ENCODE results near the gene KASH5.

DNA sequence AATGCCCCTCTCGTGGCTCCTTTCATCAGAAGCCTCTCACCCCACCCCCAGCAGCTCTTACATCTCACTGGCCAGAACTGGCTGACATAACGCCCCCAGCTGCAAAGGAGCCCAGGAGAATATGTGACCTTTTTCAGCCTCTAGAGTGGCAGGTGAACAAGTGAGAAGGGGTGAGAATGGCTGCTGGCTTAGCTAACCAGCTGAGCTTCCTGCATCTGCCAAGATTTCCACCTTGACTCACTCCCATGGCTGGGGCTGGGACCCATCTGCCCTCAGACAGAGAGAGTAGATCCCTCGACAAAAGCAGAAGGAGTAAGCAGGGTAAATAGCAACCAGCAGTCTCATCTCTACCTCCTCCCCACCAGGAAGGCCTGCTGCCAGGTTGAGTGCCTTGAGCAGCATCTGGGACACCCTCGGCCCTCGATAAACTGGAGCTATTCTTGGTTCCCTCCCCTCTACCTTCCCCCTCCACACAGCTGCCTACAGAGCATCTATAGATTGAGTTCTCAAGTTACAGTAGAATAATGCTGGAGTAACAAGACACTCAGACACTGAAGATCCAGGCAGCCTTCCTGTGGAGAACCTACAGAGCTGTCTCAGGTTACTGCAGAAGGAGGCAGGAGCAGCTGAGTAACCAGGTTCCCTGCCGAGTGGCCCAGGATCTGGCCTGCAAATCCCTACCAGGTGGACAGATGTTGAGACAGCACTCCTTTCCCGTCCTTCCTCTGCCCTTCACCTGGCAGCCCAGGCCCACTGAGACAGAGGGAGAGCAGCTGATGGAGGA is 15.5 kb downstream of the KASH5 start:
- no peak for TF ChIP-seq ZNF274 (IDR thresholded peaks at IDR 0.05; ENCODE audit: low read depth, low read length)
- no peak for TF ChIP-seq YY1 (IDR thresholded peaks at IDR 0.05; ENCODE audit: insufficient read depth, insufficient read length)
- no peak for TF ChIP-seq SUZ12 (IDR thresholded peaks at IDR 0.05; ENCODE audit: extremely low read depth, insufficient read depth, insufficient read length)

All from NT2/D1 (cell line).